ENCODE data around the gene LTF.

DNA sequence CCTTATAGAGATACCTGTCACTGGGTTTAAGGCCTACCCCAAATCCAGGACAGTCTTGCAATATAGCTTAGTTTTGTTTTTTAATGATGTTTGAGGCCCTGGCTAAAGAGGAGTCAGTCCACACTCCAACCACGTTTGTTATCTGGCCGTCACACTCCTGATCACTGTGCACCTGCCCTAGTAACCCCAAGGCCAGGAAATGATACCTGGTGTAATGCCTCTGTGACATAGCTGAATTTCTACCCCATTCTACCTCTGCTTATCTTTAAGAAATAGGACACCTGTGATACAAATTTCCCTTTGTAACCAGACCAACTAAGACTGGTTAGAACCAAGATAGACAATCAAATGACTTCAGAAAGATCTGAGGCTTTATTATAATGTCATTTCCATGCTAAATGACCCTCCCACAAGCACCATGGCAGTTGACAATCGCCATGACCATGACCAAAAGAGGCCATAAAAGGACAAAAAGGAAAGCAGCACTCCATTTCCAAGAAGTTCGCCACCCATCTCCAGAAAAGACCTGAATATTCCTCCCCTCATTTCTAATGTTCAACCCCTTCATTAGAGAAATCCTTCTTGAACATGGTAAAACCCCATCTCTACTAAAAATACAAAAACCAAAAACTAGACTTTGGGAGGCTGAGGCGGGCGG lies 28.3 kb upstream of the LTF start:
- no peak for TF ChIP-seq ATF3 (IDR thresholded peaks at IDR 0.05; ENCODE audit: borderline replicate concordance, extremely low read depth, low read depth, low read length)
- no peak for TF ChIP-seq CTCF (IDR thresholded peaks at IDR 0.05 in 2 of 3, conservative IDR thresholded peaks at IDR 0.05 in 1 of 3; ENCODE audit: control insufficient read depth in 2 of 3, extremely low read depth in 1 of 3, insufficient read depth in 1 of 3, low read depth in 3 of 3, low read length in 3 of 3)
- TF ChIP-seq MXI1 (IDR thresholded peaks at IDR 0.05; ENCODE audit: low read depth, low read length): no peak
- no peak for TF ChIP-seq MTA2 (IDR thresholded peaks at IDR 0.05; ENCODE audit: low read depth)
- TF ChIP-seq, protein P1, sequence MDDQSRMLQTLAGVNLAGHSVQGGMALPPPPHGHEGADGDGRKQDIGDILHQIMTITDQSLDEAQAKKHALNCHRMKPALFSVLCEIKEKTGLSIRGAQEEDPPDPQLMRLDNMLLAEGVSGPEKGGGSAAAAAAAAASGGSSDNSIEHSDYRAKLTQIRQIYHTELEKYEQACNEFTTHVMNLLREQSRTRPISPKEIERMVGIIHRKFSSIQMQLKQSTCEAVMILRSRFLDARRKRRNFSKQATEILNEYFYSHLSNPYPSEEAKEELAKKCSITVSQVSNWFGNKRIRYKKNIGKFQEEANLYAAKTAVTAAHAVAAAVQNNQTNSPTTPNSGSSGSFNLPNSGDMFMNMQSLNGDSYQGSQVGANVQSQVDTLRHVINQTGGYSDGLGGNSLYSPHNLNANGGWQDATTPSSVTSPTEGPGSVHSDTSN (IDR thresholded peaks at IDR 0.05; ENCODE audit: insufficient replicate concordance, low read depth, low read length): no peak
- no peak for TF ChIP-seq CHD2 (IDR thresholded peaks at IDR 0.05; ENCODE audit: borderline replicate concordance, low read depth, low read length)
- no peak for TF ChIP-seq POLR2A (IDR thresholded peaks at IDR 0.05; ENCODE audit: low read depth, low read length)
- TF ChIP-seq ETV6 (conservative IDR thresholded peaks at IDR 0.05 in 1 of 2, IDR thresholded peaks at IDR 0.05 in 1 of 2; ENCODE audit: borderline replicate concordance in 1 of 2, low read depth in 1 of 2): no peak
- no peak for TF ChIP-seq SREBF2 (IDR thresholded peaks at IDR 0.05; ENCODE audit: low read length)
- TF ChIP-seq USF2 (IDR thresholded peaks at IDR 0.05; ENCODE audit: borderline replicate concordance, low read depth, low read length): no peak

Measured in GM12878 (cell line).